Calu3 (cell line): Measurements from ENCODE around the gene CNGB1. TPM values are rescaled to one million over a fixed set of nuclear protein-coding genes. Genes with fewer than 3 reads are reported as not detected.
A peak's percentile ranks its signal among the peaks of the same experiment; 100 is the strongest.
"Not testable (repeated sequence)": the region's sequence is repeated elsewhere in the genome, so short reads cannot be mapped to it uniquely, and the experiment has no call there.

Experiments used
- BruUV-seq: library from RNA; stranded (reverse); fragments of 400-500 nt; replicated peaks from 2 replicates; lab custom pipeline; 2021; lab: Mats Ljungman, UMichigan
- CTCF ChIA-PET: fragments of 300-600 bp; sonication (Branson Sonifier 250); formaldehyde crosslinking; loops from one replicate; lab custom pipeline; 2022; ENCODE audit warnings: antibody characterized with exemption; lab: Charles Lee
- DNase-seq: peaks from one replicate; pipeline ENCODE4 v3.0.0; 2022
- H3K27ac Mint-ChIP-seq: one replicate; pipeline ENCODE4 v1.8.0; 2022; ENCODE audit warnings: mixed read lengths; ENCODE audit not compliant: unreplicated experiment
- H3K27me3 Mint-ChIP-seq: one replicate; pipeline ENCODE4 v1.8.0; 2022; ENCODE audit warnings: mixed read lengths; ENCODE audit not compliant: unreplicated experiment
- H3K36me3 Mint-ChIP-seq: one replicate; pipeline ENCODE4 v1.8.0; 2022; ENCODE audit warnings: mild to moderate bottlenecking, moderate library complexity, mixed read lengths; ENCODE audit not compliant: insufficient read depth, unreplicated experiment
- H3K4me1 Mint-ChIP-seq: one replicate; pipeline ENCODE4 v1.8.0; 2022; ENCODE audit warnings: mild to moderate bottlenecking, low read depth, mixed read lengths; ENCODE audit not compliant: unreplicated experiment
- H3K4me3 Mint-ChIP-seq: one replicate; pipeline ENCODE4 v1.8.0; 2022; ENCODE audit warnings: mild to moderate bottlenecking, low read depth, moderate library complexity, mixed read lengths; ENCODE audit not compliant: unreplicated experiment
- H3K9me3 Mint-ChIP-seq: one replicate; pipeline ENCODE4 v1.8.0; 2022; ENCODE audit warnings: low read depth, mixed read lengths; ENCODE audit not compliant: unreplicated experiment
- CTCF ChIP-seq: fragments of 200-600 bp; IDR thresholded peaks from one replicate; pipeline ENCODE4 v1.8.0; 2022; ENCODE audit warnings: antibody characterized with exemption; ENCODE audit not compliant: unreplicated experiment
- intact Hi-C: fragments of 100-400 bp; cut with micrococcal nuclease; formaldehyde crosslinking; loops from one replicate; pipeline ENCODE4 v1.10.0; 2022; ENCODE audit not compliant: unreplicated experiment
- total RNA-seq: library from RNA; stranded (reverse); gene quantifications from 2 replicates; pipeline ENCODE4 v1.2.3, GENCODE V29; 2022

The CNGB1 gene
- total RNA-seq, 1 experiment from 2014 or later = 0.19 TPM

GRCh38 chr16:57918444-57918843, 52.5 kb downstream of the CNGB1 start:
- intact Hi-C loops = no loop called here
- Mint-ChIP-seq H3K9me3 (no peaks in the 10 kb centered on the region), H3K4me3 (no peak overlapping the region), H3K27me3 (peaks cover 5% of the 10 kb centered on the region), H3K27ac (no peak overlapping the region), H3K36me3 (no peaks in the 10 kb centered on the region), H3K4me1 (no peaks in the 10 kb centered on the region)
- BruUV-seq = no TSS peak
- TF ChIP-seq CTCF = no peak
- no peak for DNase-seq
- CTCF ChIA-PET = no interaction called here

DNA sequence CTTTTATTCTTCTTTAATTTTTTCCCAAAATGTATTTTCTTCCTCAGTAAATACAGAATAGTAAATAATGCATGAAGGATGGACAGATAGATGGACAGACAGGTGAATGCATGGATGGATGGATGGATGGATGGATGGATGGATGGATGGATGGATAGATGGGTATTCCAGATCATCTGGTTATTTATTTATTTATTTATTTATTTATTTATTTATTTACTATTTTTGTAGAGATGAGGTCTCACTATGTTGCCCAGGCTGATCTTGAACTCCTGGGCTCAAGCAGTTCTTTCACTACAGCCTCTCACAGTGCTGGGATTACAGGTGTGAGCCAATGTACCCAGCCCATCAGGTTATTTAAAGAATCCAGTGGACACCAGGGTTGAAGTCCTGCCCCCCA, 53.0 kb downstream of the CNGB1 start:
- H3K27ac Mint-ChIP-seq, BruUV-seq, CTCF ChIA-PET, H3K27me3 Mint-ChIP-seq, H3K36me3 Mint-ChIP-seq, H3K4me1 Mint-ChIP-seq, intact Hi-C loops, H3K9me3 Mint-ChIP-seq, H3K4me3 Mint-ChIP-seq, DNase-seq: not testable (repeated sequence)

GRCh38 chr16:57917489-57917888, 53.4 kb downstream of the CNGB1 start:
- intact Hi-C loops = not testable (repeated sequence)
- TSS peak; percentile 45 for BruUV-seq

DNA sequence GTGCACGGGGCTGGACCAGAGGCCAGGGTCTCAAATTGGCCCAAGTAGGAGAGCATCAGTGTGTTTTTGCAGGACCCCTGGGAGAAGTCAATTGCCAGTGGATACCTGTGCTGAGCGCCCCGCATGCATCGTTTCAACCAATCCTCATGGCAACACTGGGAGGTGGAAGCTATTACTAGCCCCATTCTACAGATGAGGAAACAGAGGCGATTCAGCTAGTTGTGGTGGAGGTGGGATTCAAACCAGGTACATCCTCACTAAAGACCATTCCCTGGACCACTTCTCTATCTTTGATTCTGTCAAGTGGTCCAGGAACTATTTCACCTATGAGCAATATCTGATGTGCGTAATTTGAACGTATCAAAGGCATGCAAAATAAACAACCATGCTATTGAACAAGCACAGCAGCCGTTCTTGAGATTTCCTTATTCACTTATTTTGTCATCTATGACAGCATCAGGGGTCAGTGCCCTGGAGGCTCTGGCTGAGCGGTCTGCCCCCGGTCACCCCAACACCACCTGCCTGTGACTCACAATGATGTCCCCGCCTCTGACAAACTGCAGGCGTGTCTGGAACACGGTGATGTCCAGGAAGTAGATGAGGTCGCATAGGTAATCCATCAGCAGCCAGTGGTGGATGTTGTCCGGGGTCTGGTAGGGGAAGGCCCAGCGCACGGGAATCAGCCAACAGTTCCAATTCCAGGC, 54.0 kb downstream of the CNGB1 start:
- DNase-seq = peak; percentile 75
- no peaks in the 10 kb centered on the region for H3K27me3 Mint-ChIP-seq
- H3K4me3 Mint-ChIP-seq = peak overlapping the region; percentile 6
- CTCF ChIA-PET = no interaction called here
- H3K4me1 Mint-ChIP-seq = no peaks in the 10 kb centered on the region
- H3K36me3 Mint-ChIP-seq = no peaks in the 10 kb centered on the region
- intact Hi-C loops = no loop called here
- BruUV-seq = no TSS peak
- H3K27ac Mint-ChIP-seq = peak overlapping the region; percentile 47
- H3K9me3 Mint-ChIP-seq = no peaks in the 10 kb centered on the region
- no peak for TF ChIP-seq CTCF

More at GRCh38 chr16:57917489-57917888, 53.4 kb downstream of the CNGB1 start:
- H3K27ac Mint-ChIP-seq = peak overlapping the region; percentile 47
- H3K9me3 Mint-ChIP-seq, DNase-seq, CTCF ChIA-PET, H3K4me1 Mint-ChIP-seq, H3K36me3 Mint-ChIP-seq, H3K27me3 Mint-ChIP-seq: not testable (repeated sequence)
- peak overlapping the region; percentile 6 for H3K4me3 Mint-ChIP-seq

DNA sequence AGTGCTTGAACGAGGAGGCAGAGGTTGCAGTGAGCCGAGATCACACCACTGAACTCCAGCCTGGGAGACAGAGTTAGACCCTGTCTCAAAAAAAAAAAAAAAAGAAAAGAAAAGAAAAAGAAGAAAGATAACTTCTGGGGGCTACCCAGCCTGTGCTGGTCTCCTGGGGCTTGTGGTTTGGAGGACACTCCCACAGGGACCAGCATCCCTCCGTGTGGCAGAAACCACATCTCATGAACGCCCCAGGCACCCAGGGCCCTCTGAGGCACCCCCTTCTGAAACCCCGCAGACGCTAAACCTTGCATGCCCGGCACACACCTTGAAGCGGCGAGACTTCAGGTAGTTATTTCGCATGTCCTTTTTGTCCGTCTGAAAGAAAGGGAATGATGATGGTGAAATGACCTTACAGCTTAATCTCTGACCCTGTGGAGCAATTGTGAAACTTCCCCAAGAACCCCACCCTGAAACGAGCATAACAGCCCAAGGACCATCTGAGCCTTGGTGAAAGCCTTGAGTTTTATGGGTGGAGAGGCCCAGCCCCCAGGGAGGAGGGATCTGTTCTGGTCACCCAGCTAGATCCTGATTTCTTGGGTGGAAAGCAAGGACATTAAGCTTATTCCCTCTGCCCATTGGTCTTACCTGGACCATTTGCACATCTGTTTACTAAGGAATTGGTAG, 55.0 kb downstream of the CNGB1 start:
- no peak overlapping the region for H3K27ac Mint-ChIP-seq
- no peaks in the 10 kb centered on the region for H3K27me3 Mint-ChIP-seq
- no peak overlapping the region for H3K4me3 Mint-ChIP-seq
- no peaks in the 10 kb centered on the region for H3K36me3 Mint-ChIP-seq
- CTCF ChIA-PET = interaction anchor here (0.7 kb wide), 1 partner anchor 17 kb away, joined by 4 read pairs; no protein-coding TSS in a partner anchor
- DNase-seq = no peak
- H3K4me1 Mint-ChIP-seq = no peaks in the 10 kb centered on the region
- intact Hi-C loops = no loop called here
- H3K9me3 Mint-ChIP-seq = no peaks in the 10 kb centered on the region
- no peak for TF ChIP-seq CTCF
- no TSS peak for BruUV-seq
